Spleen (tissue), 11 donors: ENCODE measurements around the gene ITGA4. TPM values are rescaled to one million over a fixed set of nuclear protein-coding genes. Genes with fewer than 3 reads are reported as not detected.

Source experiments
- DNase-seq: peaks from one replicate; pipeline ENCODE4 v3.0.0-alpha.2; 2020
- H3K27ac ChIP-seq, 8 donors: fragments of 200-600 bp; sonication (generic) in 7 of 8; 1 replicate in 4 of 8; 2 replicates in 4 of 8; pipeline versions ENCODE4 v1.5.0 to v1.8.0; 2016 to 2021; ENCODE audit warnings: inconsistent platforms in 4 of 8, mild to moderate bottlenecking in 4 of 8, moderate library complexity in 1 of 8
- H3K27me3 ChIP-seq, 7 donors: fragments of 200-600 bp; sonication (generic) in 6 of 7; replicated peaks in 1 of 7; 1 replicate in 4 of 7; 2 replicates in 3 of 7; pipeline versions ENCODE4 v1.5.0 to v1.8.0; 2016 to 2021; ENCODE audit warnings: inconsistent platforms in 3 of 7, mild to moderate bottlenecking in 1 of 7
- H3K36me3 ChIP-seq, 6 donors: fragments of 200-600 bp; sonication (generic) in 5 of 6; 1 replicate in 4 of 6; 2 replicates in 2 of 6; pipeline versions ENCODE4 v1.5.0 to v1.8.0; 2016 to 2021; ENCODE audit warnings: inconsistent platforms in 2 of 6
- H3K4me1 ChIP-seq, 6 donors: fragments of 200-600 bp; sonication (generic) in 5 of 6; 1 replicate in 3 of 6; 2 replicates in 3 of 6; pipeline versions ENCODE4 v1.5.0 to v1.8.0; 2016 to 2021; ENCODE audit warnings: inconsistent platforms in 3 of 6
- H3K4me3 ChIP-seq, 8 donors: fragments of 200-600 bp; sonication (generic) in 7 of 8; 1 replicate in 4 of 8; 2 replicates in 4 of 8; pipeline versions ENCODE4 v1.5.0 to v1.8.0; 2016 to 2021; ENCODE audit warnings: inconsistent platforms in 4 of 8, mild to moderate bottlenecking in 4 of 8, moderate library complexity in 2 of 8
- H3K9me3 ChIP-seq, 8 donors: fragments of 200-600 bp; sonication (generic) in 7 of 8; 1 replicate in 4 of 8; 2 replicates in 4 of 8; pipeline versions ENCODE4 v1.5.0 to v1.8.0; 2016 to 2021; ENCODE audit warnings: inconsistent platforms in 4 of 8
- CTCF ChIP-seq, 11 experiments: fragments of 200-600 bp in 7 of 11; fragments of 450-650 bp in 4 of 11; sonication (generic) in 4 of 11; IDR thresholded peaks in 8 of 11; conservative IDR thresholded peaks in 3 of 11; 1 replicate in 7 of 11; 2 replicates in 4 of 11; pipeline versions ENCODE4 v1.4.0 to v1.8.0; 2016 to 2021; ENCODE audit warnings: antibody characterized with exemption in 11 of 11, inconsistent platforms in 4 of 11, mild to moderate bottlenecking in 1 of 11
- POLR2A ChIP-seq, 3 donors: fragments of 450-650 bp; IDR thresholded peaks; one replicate each; pipeline ENCODE4 v1.5.1; 2017; ENCODE audit warnings: antibody characterized with exemption in 3 of 3, mild to moderate bottlenecking in 1 of 3
- POLR2AphosphoS5 ChIP-seq, 3 donors: sonication (generic); formaldehyde crosslinking; IDR thresholded peaks; one replicate each; pipeline ENCODE4 v1.5.1; 2017; ENCODE audit warnings: antibody characterized with exemption in 3 of 3
- WGBS, 5 donors: extraction: QIAGEN DNeasy Blood & Tissue Kit in 3 of 5; methylation state at CpG; one replicate each; pipeline versions ENCODE4 v1.1.5 to v1.1.7; 2013 to 2018; 5-methylcytosine and 5-hydroxymethylcytosine counted together
- intact Hi-C: fragments of 100-400 bp; cut with DNase I; formaldehyde crosslinking; loops from one replicate; pipeline ENCODE4 v1.15.0; 2023; ENCODE audit warnings: low total_unique reads
- polyA plus RNA-seq, 3 donors: library from polyadenylated mRNA; stranded (reverse); fragments of 200-250 nt; gene quantifications; one replicate each; pipeline ENCODE4 v1.2.1, GENCODE V29; 2013
- total RNA-seq, 7 donors: library from RNA; depleted of rRNA in 3 of 7; stranded (reverse); fragments of >200 nt in 3 of 7; fragmentation: NEBNext Ultra II Directional in 4 of 7; extraction: Animal tissue kit (Norgen Biotek cat#: 25700) in 4 of 7; gene quantifications; one replicate each; pipeline versions ENCODE4 v1.1.0 to v1.2.1, GENCODE V29; 2016 to 2021
- donor health status: healthy with polysubstance abuse.
- donor health status: DM: no; HTN: no; CAD: no; lungs with moderate emphysema.
- donor health status: DM: no; HTN: no; CAD: no.
- donor health status: Bipolar disorder and iron deficiency.
- donor health status: healthy.
- donor health status: DM: no; HTN: no; CAD: no.
- donor health status: DM: yes; HTN: yes; CAD: no.

The ITGA4 gene
- total and polyA plus RNA-seq, 10 donors: 13.3 to 207 (median 147) TPM

GRCh38 chr2:181419129-181419855, 37.9 kb upstream of the ITGA4 start:
- WGBS, 5 donors: 69 to 76% (median 74%) methylated on average over 8 of the region's 8 CpGs
- intact Hi-C loops: no loop called here
- Histone ChIP-seq H3K4me1 (peaks cover 0 to 30% (median 8%) of the 10 kb centered on the region in 6 donors), H3K27me3 (no peaks in the 10 kb centered on the region), H3K9me3 (peaks cover 0 to 13% (median 3%) of the 10 kb centered on the region in 8 donors), H3K36me3 (no peaks in the 10 kb centered on the region), H3K27ac (peak overlapping the region in 6 of 8 donors; percentile 33 to 64 (median 53)), H3K4me3 (no peak overlapping the region)
- DNase-seq: no peak
- TF ChIP-seq POLR2A (IDR thresholded peaks at IDR 0.05) (no peak), POLR2AphosphoS5 (IDR thresholded peaks at IDR 0.05) (no peak)

- Histone ChIP-seq H3K36me3 (no peaks in the 10 kb centered on the region), H3K27ac (peak overlapping the region in 6 of 8 donors; percentile 16 to 63 (median 53)), H3K4me3 (no peak overlapping the region), H3K9me3 (peaks cover 0 to 4% (median under 1%) of the 10 kb centered on the region in 8 donors), H3K4me1 (peaks cover 0 to 30% (median 8%) of the 10 kb centered on the region in 6 donors), H3K27me3 (no peaks in the 10 kb centered on the region)
- WGBS, 5 donors: 72 to 84% (median 77%) methylated on average over 5 to 6 of the region's 6 CpGs
- intact Hi-C loops: no loop called here
- no peak for TF ChIP-seq POLR2A (IDR thresholded peaks at IDR 0.05)
- no peak for TF ChIP-seq CTCF (IDR thresholded peaks at IDR 0.05 in 8 of 11, conservative IDR thresholded peaks at IDR 0.05 in 3 of 11)
- no peak for TF ChIP-seq POLR2AphosphoS5 (IDR thresholded peaks at IDR 0.05)
- no peak for DNase-seq
Observed at GRCh38 chr2:181420259-181421130, 36.7 kb upstream of the ITGA4 start.

GRCh38 chr2:181421131-181421458, 36.1 kb upstream of the ITGA4 start:
- intact Hi-C loops: no loop called here
- Histone ChIP-seq H3K9me3 (no peaks in the 10 kb centered on the region), H3K4me1 (peaks cover 0 to 30% (median 8%) of the 10 kb centered on the region in 6 donors), H3K27ac (peak overlapping the region in 6 of 8 donors; percentile 16 to 63 (median 42)), H3K27me3 (no peaks in the 10 kb centered on the region), H3K36me3 (no peaks in the 10 kb centered on the region), H3K4me3 (no peak overlapping the region)
- TF ChIP-seq POLR2A (IDR thresholded peaks at IDR 0.05) (no peak), POLR2AphosphoS5 (IDR thresholded peaks at IDR 0.05) (no peak), CTCF (IDR thresholded peaks at IDR 0.05 in 8 of 11, conservative IDR thresholded peaks at IDR 0.05 in 3 of 11) (no peak)
- 40 to 55% (median 52%) methylated on average over 1 of the region's 1 CpG for WGBS, 5 donors
- no peak for DNase-seq

- Histone ChIP-seq H3K27me3 (no peaks in the 10 kb centered on the region), H3K4me1 (peaks cover 0 to 30% (median 8%) of the 10 kb centered on the region in 6 donors), H3K4me3 (no peak overlapping the region), H3K9me3 (no peaks in the 10 kb centered on the region), H3K36me3 (no peaks in the 10 kb centered on the region), H3K27ac (peak overlapping the region in 4 of 8 donors; percentile 20 to 63 (median 55))
- DNase-seq: no peak
- WGBS, 5 donors: 81 to 94% (median 91%) methylated on average over 2 of the region's 2 CpGs
- intact Hi-C loops: no loop called here
- TF ChIP-seq POLR2A (IDR thresholded peaks at IDR 0.05): no peak
Observed at GRCh38 chr2:181421464-181421863, 35.7 kb upstream of the ITGA4 start.

- WGBS, 5 donors: 81 to 89% (median 83%) methylated on average over 2 of the region's 2 CpGs
- intact Hi-C loops: no loop called here
Observed at GRCh38 chr2:181426672-181427071, 30.5 kb upstream of the ITGA4 start.

More at GRCh38 chr2:181426672-181427071, 30.5 kb upstream of the ITGA4 start:
- Histone ChIP-seq H3K36me3 (no peaks in the 10 kb centered on the region), H3K4me3 (no peak overlapping the region), H3K27me3 (no peaks in the 10 kb centered on the region), H3K27ac (no peak overlapping the region), H3K9me3 (no peaks in the 10 kb centered on the region), H3K4me1 (peaks cover 0 to 18% (median 12%) of the 10 kb centered on the region in 6 donors)
- no peak for TF ChIP-seq POLR2AphosphoS5 (IDR thresholded peaks at IDR 0.05)
- TF ChIP-seq CTCF (IDR thresholded peaks at IDR 0.05 in 8 of 11, conservative IDR thresholded peaks at IDR 0.05 in 3 of 11): no peak
- no peak for TF ChIP-seq POLR2A (IDR thresholded peaks at IDR 0.05)
- no peak for DNase-seq
